ENCODE measurements around the gene RNF144B.
"Not testable (repeated sequence)": the region's sequence is repeated elsewhere in the genome, so short reads cannot be mapped to it uniquely, and the experiment has no call there.

RNF144B gene

GRCh38 chr6:18451756-18452155, 64.6 kb downstream of the RNF144B start:
- Histone ChIP-seq H3K4me1 (ENCODE audit: insufficient read depth, low read length) (no peaks in the 10 kb centered on the region), H3K9ac (ENCODE audit: low read length) (no peak overlapping the region), H3K27me3 (ENCODE audit: control insufficient read depth in 1 of 2, insufficient read depth in 2 of 2, low read length in 2 of 2) (no peaks in the 10 kb centered on the region), H3K9me3 (ENCODE audit: low read length) (no peaks in the 10 kb centered on the region), H3K36me3 (ENCODE audit: insufficient read depth, low read length) (no peaks in the 10 kb centered on the region), H3K4me3 (ENCODE audit: low read depth in 1 of 2, low read length in 2 of 2) (no peak overlapping the region), H3K27ac (ENCODE audit: low read depth, low read length) (no peak overlapping the region)

- Histone ChIP-seq H3K27me3 (ENCODE audit: control insufficient read depth in 1 of 2, insufficient read depth in 2 of 2, low read length in 2 of 2) (no peaks in the 10 kb centered on the region), H3K9me3 (ENCODE audit: low read length) (no peaks in the 10 kb centered on the region), H3K27ac (ENCODE audit: low read depth, low read length) (no peak overlapping the region), H3K9ac (ENCODE audit: low read length) (no peak overlapping the region), H3K36me3 (ENCODE audit: insufficient read depth, low read length) (no peaks in the 10 kb centered on the region), H3K4me3 (ENCODE audit: low read depth in 1 of 2, low read length in 2 of 2) (no peak overlapping the region), H3K4me1 (ENCODE audit: insufficient read depth, low read length) (no peaks in the 10 kb centered on the region)
These were observed 67.3 kb downstream of the RNF144B start for GRCh38 chr6:18454446-18454845.

- Histone ChIP-seq H3K9me3 (ENCODE audit: low read length) (no peaks in the 10 kb centered on the region), H3K27me3 (ENCODE audit: control insufficient read depth in 1 of 2, insufficient read depth in 2 of 2, low read length in 2 of 2) (no peaks in the 10 kb centered on the region), H3K4me1 (ENCODE audit: insufficient read depth, low read length) (no peaks in the 10 kb centered on the region), H3K9ac (ENCODE audit: low read length) (no peak overlapping the region), H3K27ac (ENCODE audit: low read depth, low read length) (no peak overlapping the region), H3K4me3 (ENCODE audit: low read depth in 1 of 2, low read length in 2 of 2) (no peak overlapping the region), H3K36me3 (ENCODE audit: insufficient read depth, low read length) (no peaks in the 10 kb centered on the region)
These were observed 70.1 kb downstream of the RNF144B start for GRCh38 chr6:18457065-18457737.

- H3K4me1 ChIP-seq (ENCODE audit: insufficient read depth, low read length); H3K36me3 ChIP-seq (ENCODE audit: insufficient read depth, low read length); H3K27ac ChIP-seq (ENCODE audit: low read depth, low read length); H3K9me3 ChIP-seq (ENCODE audit: low read length); H3K4me3 ChIP-seq (ENCODE audit: low read depth in 1 of 2, low read length in 2 of 2); H3K9ac ChIP-seq (ENCODE audit: low read length); H3K27me3 ChIP-seq (ENCODE audit: control insufficient read depth in 1 of 2, insufficient read depth in 2 of 2, low read length in 2 of 2): not testable (repeated sequence)
These were observed 70.9 kb downstream of the RNF144B start for GRCh38 chr6:18458086-18458485.

- Histone ChIP-seq H3K9ac (ENCODE audit: low read length) (no peak overlapping the region), H3K4me3 (ENCODE audit: low read depth in 1 of 2, low read length in 2 of 2) (no peak overlapping the region), H3K4me1 (ENCODE audit: insufficient read depth, low read length) (no peaks in the 10 kb centered on the region), H3K27me3 (ENCODE audit: control insufficient read depth in 1 of 2, insufficient read depth in 2 of 2, low read length in 2 of 2) (no peaks in the 10 kb centered on the region), H3K36me3 (ENCODE audit: insufficient read depth, low read length) (no peaks in the 10 kb centered on the region), H3K9me3 (ENCODE audit: low read length) (no peaks in the 10 kb centered on the region), H3K27ac (ENCODE audit: low read depth, low read length) (no peak overlapping the region)
These were observed 76.3 kb downstream of the RNF144B start for GRCh38 chr6:18463429-18463828.

- no peaks in the 10 kb centered on the region for H3K27me3 ChIP-seq (ENCODE audit: control insufficient read depth in 1 of 2, insufficient read depth in 2 of 2, low read length in 2 of 2)
- no peaks in the 10 kb centered on the region for H3K36me3 ChIP-seq (ENCODE audit: insufficient read depth, low read length)
- H3K9me3 ChIP-seq (ENCODE audit: low read length): no peaks in the 10 kb centered on the region
- no peak overlapping the region for H3K27ac ChIP-seq (ENCODE audit: low read depth, low read length)
- H3K9ac ChIP-seq (ENCODE audit: low read length): no peak overlapping the region
- H3K4me3 ChIP-seq (ENCODE audit: low read depth in 1 of 2, low read length in 2 of 2): no peak overlapping the region
- H3K4me1 ChIP-seq (ENCODE audit: insufficient read depth, low read length): no peaks in the 10 kb centered on the region
These were observed 77.0 kb downstream of the RNF144B start for GRCh38 chr6:18464176-18464575.

GRCh38 chr6:18465410-18466154, 78.4 kb downstream of the RNF144B start:
- no peak overlapping the region for H3K27ac ChIP-seq (ENCODE audit: low read depth, low read length)
- no peaks in the 10 kb centered on the region for H3K36me3 ChIP-seq (ENCODE audit: insufficient read depth, low read length)
- H3K9ac ChIP-seq (ENCODE audit: low read length): no peak overlapping the region
- no peaks in the 10 kb centered on the region for H3K9me3 ChIP-seq (ENCODE audit: low read length)
- H3K27me3 ChIP-seq (ENCODE audit: control insufficient read depth in 1 of 2, insufficient read depth in 2 of 2, low read length in 2 of 2): no peaks in the 10 kb centered on the region
- H3K4me1 ChIP-seq (ENCODE audit: insufficient read depth, low read length): no peaks in the 10 kb centered on the region
- H3K4me3 ChIP-seq (ENCODE audit: low read depth in 1 of 2, low read length in 2 of 2): no peak overlapping the region

GRCh38 chr6:18467741-18468502, 80.8 kb downstream of the RNF144B start:
- Histone ChIP-seq H3K4me1 (ENCODE audit: insufficient read depth, low read length) (no peaks in the 10 kb centered on the region), H3K27me3 (ENCODE audit: control insufficient read depth in 1 of 2, insufficient read depth in 2 of 2, low read length in 2 of 2) (no peaks in the 10 kb centered on the region), H3K4me3 (ENCODE audit: low read depth in 1 of 2, low read length in 2 of 2) (no peak overlapping the region), H3K27ac (ENCODE audit: low read depth, low read length) (no peak overlapping the region), H3K9ac (ENCODE audit: low read length) (no peak overlapping the region), H3K9me3 (ENCODE audit: low read length) (no peaks in the 10 kb centered on the region), H3K36me3 (ENCODE audit: insufficient read depth, low read length) (no peaks in the 10 kb centered on the region)

- Histone ChIP-seq H3K36me3 (ENCODE audit: insufficient read depth, low read length) (no peaks in the 10 kb centered on the region), H3K27ac (ENCODE audit: low read depth, low read length) (no peak overlapping the region), H3K4me1 (ENCODE audit: insufficient read depth, low read length) (no peaks in the 10 kb centered on the region), H3K27me3 (ENCODE audit: control insufficient read depth in 1 of 2, insufficient read depth in 2 of 2, low read length in 2 of 2) (no peaks in the 10 kb centered on the region), H3K9ac (ENCODE audit: low read length) (no peak overlapping the region), H3K9me3 (ENCODE audit: low read length) (no peaks in the 10 kb centered on the region), H3K4me3 (ENCODE audit: low read depth in 1 of 2, low read length in 2 of 2) (no peak overlapping the region)
These were observed 81.3 kb downstream of the RNF144B start for GRCh38 chr6:18468503-18468843.

GRCh38 chr6:18469536-18469935, 82.4 kb downstream of the RNF144B start:
- Histone ChIP-seq H3K27ac (ENCODE audit: low read depth, low read length) (no peak overlapping the region), H3K4me1 (ENCODE audit: insufficient read depth, low read length) (no peaks in the 10 kb centered on the region), H3K4me3 (ENCODE audit: low read depth in 1 of 2, low read length in 2 of 2) (no peak overlapping the region), H3K27me3 (ENCODE audit: control insufficient read depth in 1 of 2, insufficient read depth in 2 of 2, low read length in 2 of 2) (no peaks in the 10 kb centered on the region), H3K9me3 (ENCODE audit: low read length) (no peaks in the 10 kb centered on the region), H3K36me3 (ENCODE audit: insufficient read depth, low read length) (no peaks in the 10 kb centered on the region), H3K9ac (ENCODE audit: low read length) (no peak overlapping the region)

- H3K27ac ChIP-seq (ENCODE audit: low read depth, low read length): no peak overlapping the region
- no peak overlapping the region for H3K4me3 ChIP-seq (ENCODE audit: low read depth in 1 of 2, low read length in 2 of 2)
- H3K4me1 ChIP-seq (ENCODE audit: insufficient read depth, low read length): no peaks in the 10 kb centered on the region
- H3K9ac ChIP-seq (ENCODE audit: low read length): no peak overlapping the region
- H3K27me3 ChIP-seq (ENCODE audit: control insufficient read depth in 1 of 2, insufficient read depth in 2 of 2, low read length in 2 of 2): no peaks in the 10 kb centered on the region
- no peaks in the 10 kb centered on the region for H3K9me3 ChIP-seq (ENCODE audit: low read length)
- H3K36me3 ChIP-seq (ENCODE audit: insufficient read depth, low read length): no peaks in the 10 kb centered on the region
These were observed 84.2 kb downstream of the RNF144B start for GRCh38 chr6:18471232-18471964.

Data from muscle layer of colon (tissue), 2 donors.